ENCODE measurements around the gene IDNK.

GRCh38 chr9:83652433-83652832 lies 29.5 kb downstream of the IDNK start:
- TF ChIP-seq ZFX (IDR thresholded peaks at IDR 0.05; ENCODE audit: borderline replicate concordance): no peak
- TF ChIP-seq CTCF (IDR thresholded peaks at IDR 0.05): no peak
